ENCODE measurements around the gene CHTOP. TPM values are rescaled to one million over a fixed set of nuclear protein-coding genes. Genes with fewer than 3 reads are reported as not detected.

CHTOP gene
- total and polyA plus RNA-seq, 2 of the 8 experiments (the other 6 are each of a cell fraction or from before 2014, with no cell fraction given): 84.6 to 104 TPM

DNA sequence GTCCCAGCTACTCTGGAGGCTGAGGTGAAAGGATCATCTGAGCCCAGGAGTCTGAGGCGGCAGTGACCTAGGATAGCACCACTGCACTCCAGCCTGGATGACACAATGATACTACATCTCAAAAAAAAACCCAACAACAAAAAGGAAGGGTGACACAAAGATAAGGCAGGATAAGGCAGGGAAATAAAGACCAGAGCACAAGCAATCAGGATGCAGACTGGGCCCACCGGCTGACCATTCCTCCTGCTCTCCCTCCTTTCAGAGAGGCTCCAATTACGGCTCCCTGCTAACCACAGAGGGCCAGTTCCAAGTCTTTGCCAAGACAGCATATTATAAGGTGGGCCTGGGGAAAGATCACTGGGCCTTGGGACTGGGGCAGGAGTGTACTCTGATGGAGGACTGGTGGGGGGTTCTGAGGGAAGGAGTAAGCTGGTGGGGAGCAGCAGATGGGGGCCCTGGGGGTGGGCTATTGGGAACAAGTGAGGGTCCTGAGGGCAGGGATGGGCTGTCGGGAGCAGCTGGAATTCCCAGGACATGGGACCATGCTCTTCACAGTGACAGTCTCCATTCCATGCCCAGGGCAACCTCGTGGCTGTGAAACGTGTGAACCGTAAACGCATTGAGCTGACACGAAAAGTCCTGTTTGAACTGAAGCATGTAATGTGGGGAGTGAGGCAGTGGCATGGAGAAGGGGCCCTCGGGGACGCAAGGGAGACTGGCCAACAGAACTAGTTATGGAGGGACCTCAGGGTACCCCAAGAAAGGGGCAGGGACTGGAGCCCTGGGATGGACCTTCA lies 51.9 kb downstream of the CHTOP start (continued):
- TF ChIP-seq KDM1A (IDR thresholded peaks at IDR 0.05; ENCODE audit: borderline replicate concordance, low read length) (no peak), RFX5 (IDR thresholded peaks at IDR 0.05; ENCODE audit: borderline replicate concordance, low read depth, low read length) (no peak)
